ENCODE data around the gene SLFN12L. TPM values are rescaled to one million over a fixed set of nuclear protein-coding genes. Genes with fewer than 3 reads are reported as not detected.

SLFN12L gene
- total RNA-seq, result 0.09 to 0.18 TPM (median 0.09 TPM) in 3 replicates

GRCh38 chr17:35537601-35538141 lies at the start of gene SLFN12L:
Gene SLFN12L (minus strand): TSS chr17:35537678. CDS start chr17:35522364, 15,314 bp downstream.
- Mint-ChIP-seq H3K4me1 (peaks cover 15% of the 10 kb centered on the region), H3K27me3 (ENCODE audit: low read depth) (peaks cover 17% of the 10 kb centered on the region), H3K36me3 (no peaks in the 10 kb centered on the region), H3K27ac (no peak within 1 kb of the TSS), H3K4me3 (no peak within 1 kb of the TSS), H3K9me3 (no peaks in the 10 kb centered on the region)
- no peak for DNase-seq (ENCODE audit: low spot score in 2 of 2, unreplicated experiment in 2 of 2)
- TF ChIP-seq CTCF (IDR thresholded peaks at IDR 0.05; ENCODE audit: unreplicated experiment), result no peak

GRCh38 chr17:35586569-35587073 lies 49.1 kb upstream of the SLFN12L start:
- H3K4me1 Mint-ChIP-seq, result peaks cover 39% of the 10 kb centered on the region
- H3K9me3 Mint-ChIP-seq, result no peaks in the 10 kb centered on the region
- peak overlapping the region; percentile 95 for H3K4me3 Mint-ChIP-seq
- H3K36me3 Mint-ChIP-seq, result no peaks in the 10 kb centered on the region
- peaks cover 20% of the 10 kb centered on the region for H3K27me3 Mint-ChIP-seq (ENCODE audit: low read depth)
- H3K27ac Mint-ChIP-seq, result peak overlapping the region; percentile 98
- DNase-seq (ENCODE audit: low spot score in 2 of 2, unreplicated experiment in 2 of 2), result no peak
- TF ChIP-seq CTCF (IDR thresholded peaks at IDR 0.05; ENCODE audit: unreplicated experiment), result no peak

- no peak for TF ChIP-seq CTCF (IDR thresholded peaks at IDR 0.05; ENCODE audit: unreplicated experiment)
- DNase-seq (ENCODE audit: low spot score in 2 of 2, unreplicated experiment in 2 of 2), result no peak
- Mint-ChIP-seq H3K27me3 (ENCODE audit: low read depth) (peaks cover 20% of the 10 kb centered on the region), H3K4me1 (peaks cover 25% of the 10 kb centered on the region), H3K9me3 (no peaks in the 10 kb centered on the region), H3K4me3 (no peak overlapping the region), H3K27ac (no peak overlapping the region), H3K36me3 (no peaks in the 10 kb centered on the region)
These were observed 46.6 kb upstream of the SLFN12L start for GRCh38 chr17:35584061-35584460.

GRCh38 chr17:35578929-35579432 lies 41.5 kb upstream of the SLFN12L start:
- Mint-ChIP-seq H3K36me3 (no peaks in the 10 kb centered on the region), H3K4me3 (peak overlapping the region; percentile 85), H3K9me3 (no peaks in the 10 kb centered on the region), H3K27me3 (ENCODE audit: low read depth) (peaks cover 12% of the 10 kb centered on the region), H3K27ac (peak overlapping the region; percentile 92), H3K4me1 (peaks cover 23% of the 10 kb centered on the region)
- DNase-seq (ENCODE audit: low spot score in 2 of 2, unreplicated experiment in 2 of 2), result no peak
- TF ChIP-seq CTCF (IDR thresholded peaks at IDR 0.05; ENCODE audit: unreplicated experiment), result no peak

- no peaks in the 10 kb centered on the region for H3K9me3 Mint-ChIP-seq
- H3K4me3 Mint-ChIP-seq, result peak within 1 kb of the TSS; percentile 85
- peaks cover 7% of the 10 kb centered on the region for H3K27me3 Mint-ChIP-seq (ENCODE audit: low read depth)
- DNase-seq (ENCODE audit: low spot score in 2 of 2, unreplicated experiment in 2 of 2), result peak; percentile 37 to 69
- no peak for TF ChIP-seq CTCF (IDR thresholded peaks at IDR 0.05; ENCODE audit: unreplicated experiment)
- H3K4me1 Mint-ChIP-seq, result peaks cover 23% of the 10 kb centered on the region
- H3K36me3 Mint-ChIP-seq, result no peaks in the 10 kb centered on the region
- peak within 1 kb of the TSS; percentile 92 for H3K27ac Mint-ChIP-seq
These were observed 40.9 kb upstream of the SLFN12L start, which contains the start of gene PEX12 for GRCh38 chr17:35578197-35578928. Gene PEX12 (minus strand): TSS chr17:35578571. CDS start chr17:35578021, 550 bp downstream.
